Stimulated activated CD8-positive, alpha-beta memory T cell treated with anti-CD3 and anti-CD28 coated beads, Interleukin-12 subunit alpha, Interleukin-12 subunit beta, amount 100 ng/mL, for 4 hours (primary cell): ENCODE data around the gene CAMK2B.

ENCODE experiments used
- DNase-seq: peaks from one replicate; pipeline ENCODE4 v3.0.0-alpha.2; 2020; ENCODE audit warnings: low read depth

The CAMK2B gene

DNA sequence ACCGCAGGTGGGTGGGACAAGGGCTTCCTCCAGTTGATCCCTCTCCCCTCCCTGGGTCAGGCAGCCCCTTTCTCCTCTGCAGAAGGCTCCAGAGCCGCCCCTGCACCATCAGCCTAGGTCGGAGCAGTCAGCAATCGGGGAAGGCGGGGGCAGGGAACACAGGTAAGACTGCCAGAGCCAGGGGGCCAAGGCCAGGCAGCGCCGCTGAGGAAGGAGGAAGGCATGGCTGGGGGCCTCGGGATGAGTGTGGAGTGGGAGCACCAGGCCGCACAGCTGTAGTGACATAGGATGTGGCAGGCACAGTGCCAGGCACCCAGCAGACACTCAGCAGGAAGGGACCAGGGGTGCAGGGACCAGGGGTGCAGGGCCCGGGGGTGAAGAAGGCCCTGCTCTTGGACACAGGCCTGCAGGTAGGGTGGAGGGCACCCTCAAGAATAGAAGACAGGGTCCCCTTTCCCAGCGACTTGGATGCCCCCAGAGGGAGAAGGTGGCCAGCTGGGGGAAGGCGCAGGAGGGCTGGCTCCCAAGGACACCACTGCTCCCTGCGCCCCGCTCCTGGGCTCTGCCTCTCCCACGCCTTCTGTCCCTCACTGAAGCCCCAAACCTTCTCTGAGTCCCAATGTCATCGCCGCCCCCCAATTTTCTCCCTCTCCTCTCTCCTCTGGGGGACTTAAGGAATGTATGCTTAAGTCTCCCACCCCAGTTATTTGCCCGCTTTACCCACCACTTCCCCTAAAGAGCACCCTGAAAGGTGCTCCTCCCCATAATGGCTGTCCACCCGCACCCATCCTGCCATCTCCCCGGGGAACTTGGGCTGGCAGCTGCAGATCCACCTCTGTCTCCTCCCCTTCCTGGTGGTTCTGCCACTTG is 38.5 kb downstream of the CAMK2B start:
- no peak for DNase-seq

DNA sequence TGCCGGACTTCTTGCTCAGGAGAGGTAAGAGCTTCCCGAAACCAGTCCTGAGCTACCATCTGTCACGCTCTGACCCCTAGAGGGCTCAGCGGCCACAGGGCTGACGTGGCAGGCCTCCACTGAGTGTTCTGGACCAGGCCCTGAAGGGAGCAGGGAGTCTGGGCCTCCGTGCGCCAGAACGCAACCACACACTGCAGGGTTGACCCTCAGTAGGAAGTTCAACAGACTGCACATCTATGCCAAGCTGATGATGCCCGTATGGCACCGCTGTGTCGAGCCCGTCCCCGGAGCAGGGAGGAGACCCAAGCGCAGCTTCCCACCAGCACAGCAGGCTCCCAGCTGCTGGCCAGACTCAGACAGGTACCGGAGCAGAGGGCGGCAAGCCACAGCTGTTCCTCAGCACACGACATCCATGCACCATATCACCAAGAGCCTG is 39.2 kb downstream of the CAMK2B start:
- no peak for DNase-seq

DNA sequence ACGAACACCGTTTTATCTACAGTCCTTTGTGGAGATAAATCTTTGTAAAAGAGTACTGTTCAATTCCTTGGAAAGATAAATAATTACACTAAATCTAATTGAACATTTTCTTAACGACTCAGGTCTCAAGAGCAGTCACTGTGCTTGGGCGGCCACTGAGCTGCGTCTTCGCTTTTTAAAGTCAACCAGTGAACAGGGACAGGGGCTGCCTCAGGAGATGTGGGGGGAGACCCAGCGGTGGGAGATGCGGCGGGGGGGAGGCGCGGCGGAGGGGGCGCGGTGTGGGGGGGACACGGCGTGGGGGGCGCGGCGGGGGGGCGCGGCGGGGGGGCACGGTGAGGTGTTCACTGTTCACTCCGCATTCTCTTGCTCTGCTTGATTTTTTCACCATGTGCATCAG is 39.8 kb downstream of the CAMK2B start:
- no peak for DNase-seq

DNA sequence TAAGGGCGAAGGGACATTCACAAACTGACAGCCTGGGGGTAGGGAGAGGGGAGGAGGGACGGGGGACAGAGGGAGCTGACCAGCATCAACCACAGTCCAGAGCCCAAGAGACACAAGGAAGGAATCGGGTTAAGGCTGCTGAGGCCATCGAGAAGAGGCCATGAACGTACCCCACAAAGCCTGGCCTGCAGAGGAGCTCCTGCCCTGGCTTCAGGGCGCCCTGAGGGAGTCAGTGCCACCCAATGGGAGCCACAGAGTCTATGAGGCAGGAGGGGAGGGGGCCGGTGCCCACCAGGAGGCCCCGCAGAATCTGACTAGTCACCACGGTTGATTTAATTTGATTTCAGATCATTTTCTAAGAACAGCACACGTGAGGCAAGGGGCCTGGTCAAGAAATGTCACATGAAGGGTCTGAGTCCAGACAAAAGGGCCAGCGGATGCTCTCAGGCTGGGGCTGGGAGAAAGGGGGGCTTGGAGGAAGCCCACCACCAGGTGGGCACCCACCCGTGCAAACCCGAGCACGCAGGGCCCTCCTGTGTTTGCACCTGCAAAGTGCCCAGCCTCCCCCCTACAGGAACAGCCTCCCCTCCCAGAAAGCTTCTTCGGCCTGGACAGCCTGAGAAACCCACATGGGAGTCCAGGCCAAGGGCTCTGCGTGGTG is 40.4 kb downstream of the CAMK2B start:
- no peak for DNase-seq

DNA sequence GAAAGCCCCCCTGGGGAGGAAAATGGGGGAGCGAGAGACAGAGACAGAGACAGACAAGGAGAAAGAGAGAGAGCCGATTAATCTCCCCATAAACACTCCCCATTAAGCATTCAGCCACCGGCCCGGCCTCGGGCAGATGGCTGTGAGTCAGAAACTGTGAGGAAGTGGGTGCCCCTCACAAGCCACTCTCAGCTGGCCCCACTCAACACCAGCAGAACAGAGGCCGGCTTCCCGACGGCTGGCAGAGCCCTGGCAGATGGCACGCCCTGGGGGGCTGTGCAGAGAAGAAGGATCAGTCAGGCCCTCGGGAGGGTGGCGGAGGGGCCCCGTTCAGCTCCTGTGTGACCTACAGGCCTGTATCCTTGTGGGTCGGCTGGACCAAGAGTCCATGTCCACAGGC is 41.2 kb downstream of the CAMK2B start:
- no peak for DNase-seq

DNA sequence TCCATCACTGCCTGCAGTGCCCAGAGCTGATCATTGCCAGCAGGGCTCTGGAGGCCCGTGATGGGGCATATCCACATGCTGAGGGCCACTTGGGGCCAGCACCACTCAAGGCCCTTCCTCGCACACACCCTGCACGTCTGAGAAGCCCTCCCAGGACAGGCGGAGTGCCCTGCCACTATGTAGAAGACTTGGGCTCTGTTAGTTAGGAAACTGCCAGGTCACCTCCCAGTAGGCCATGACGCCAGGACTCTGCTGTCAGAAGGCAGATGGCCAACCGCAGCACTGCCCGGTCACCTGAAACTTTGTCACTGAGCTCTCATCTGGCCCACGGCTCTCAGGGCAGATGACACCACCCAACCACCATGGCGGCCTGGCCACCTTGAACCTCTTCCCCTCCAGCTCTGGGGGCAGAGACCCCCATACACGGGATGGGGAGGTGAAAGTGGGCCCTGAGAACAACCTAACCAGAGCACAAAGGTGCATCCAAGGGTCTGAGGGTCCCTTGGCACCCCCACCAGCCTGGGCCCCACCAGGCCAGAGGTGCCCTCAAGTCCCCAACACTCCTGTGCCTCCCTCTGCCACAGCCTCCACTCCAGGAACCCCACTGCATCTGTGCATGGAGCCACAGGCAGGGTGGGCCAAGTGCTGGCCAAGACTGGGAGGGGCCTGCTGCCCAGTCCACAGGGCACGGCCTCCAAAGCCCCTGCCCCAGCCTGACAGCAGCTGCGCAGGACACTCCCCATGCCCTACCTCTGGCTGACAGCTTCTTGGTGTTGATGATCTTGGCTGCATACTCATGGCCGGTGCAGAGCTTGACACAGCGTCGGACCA is 41.8 kb downstream of the CAMK2B start:
- no peak for DNase-seq

DNA sequence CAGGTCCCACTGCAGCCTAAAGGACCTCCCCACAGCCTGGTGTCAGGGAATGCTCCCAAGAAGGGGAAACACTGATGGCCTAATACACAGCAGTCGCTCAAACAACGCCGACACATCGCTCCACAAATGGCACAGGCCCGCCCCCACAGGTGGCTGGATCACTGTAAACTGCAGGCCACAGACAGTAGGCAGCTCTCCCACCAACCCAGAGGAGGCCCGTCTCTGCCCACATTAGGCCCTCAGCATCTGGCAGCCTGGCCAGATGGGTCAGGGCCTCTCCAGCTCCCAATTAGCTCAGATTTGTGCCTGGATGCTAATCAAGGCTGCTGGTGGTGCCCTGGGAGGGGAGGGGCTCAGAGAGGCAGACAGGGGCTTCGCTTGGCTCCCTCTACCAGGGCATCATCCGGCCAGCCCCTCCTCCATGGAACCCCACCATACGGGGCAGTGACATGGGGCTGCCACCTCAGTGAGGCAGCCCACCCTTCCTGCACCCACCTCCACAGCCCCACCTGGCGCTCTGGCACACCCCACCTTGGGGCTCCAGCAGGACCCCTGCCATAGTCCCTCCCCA is 42.7 kb downstream of the CAMK2B start:
- DNase-seq: no peak

DNA sequence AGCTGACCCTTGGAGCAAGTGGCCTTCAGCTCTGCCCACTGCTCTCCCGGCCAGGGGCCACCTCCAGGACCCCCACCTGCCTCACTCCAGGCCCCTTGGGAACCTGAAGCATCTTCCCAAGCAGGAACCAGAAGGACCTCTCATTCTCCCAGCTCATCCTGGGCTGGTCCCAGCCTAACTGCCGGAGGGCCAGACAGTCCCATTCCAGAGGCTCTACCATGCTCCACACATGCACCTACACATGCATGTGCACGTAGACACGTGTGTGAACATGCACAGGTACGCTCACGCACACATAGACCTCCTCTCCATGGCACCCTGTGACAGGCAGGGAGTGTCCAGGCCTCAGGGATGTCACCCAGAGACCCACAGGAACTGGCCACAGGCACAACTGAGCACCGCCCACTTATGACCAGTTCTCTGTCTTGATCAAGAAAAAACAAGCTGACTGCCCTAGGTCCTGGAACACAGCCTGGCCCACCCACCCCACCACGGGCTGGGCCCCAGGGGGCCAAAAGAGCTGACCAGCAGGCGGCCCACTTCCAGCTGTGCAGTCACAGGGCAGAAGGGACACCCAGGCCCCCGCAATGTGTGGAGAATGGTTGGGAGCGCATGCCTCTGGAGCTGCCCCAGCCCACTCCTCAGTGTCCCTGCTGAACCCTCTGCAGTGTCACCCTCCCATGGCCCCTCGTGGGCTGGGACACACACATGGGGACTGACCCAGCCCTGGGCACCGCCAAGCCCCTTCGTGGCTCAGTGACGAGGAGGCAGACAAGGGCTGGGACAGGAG is 43.4 kb downstream of the CAMK2B start:
- no peak for DNase-seq

DNA sequence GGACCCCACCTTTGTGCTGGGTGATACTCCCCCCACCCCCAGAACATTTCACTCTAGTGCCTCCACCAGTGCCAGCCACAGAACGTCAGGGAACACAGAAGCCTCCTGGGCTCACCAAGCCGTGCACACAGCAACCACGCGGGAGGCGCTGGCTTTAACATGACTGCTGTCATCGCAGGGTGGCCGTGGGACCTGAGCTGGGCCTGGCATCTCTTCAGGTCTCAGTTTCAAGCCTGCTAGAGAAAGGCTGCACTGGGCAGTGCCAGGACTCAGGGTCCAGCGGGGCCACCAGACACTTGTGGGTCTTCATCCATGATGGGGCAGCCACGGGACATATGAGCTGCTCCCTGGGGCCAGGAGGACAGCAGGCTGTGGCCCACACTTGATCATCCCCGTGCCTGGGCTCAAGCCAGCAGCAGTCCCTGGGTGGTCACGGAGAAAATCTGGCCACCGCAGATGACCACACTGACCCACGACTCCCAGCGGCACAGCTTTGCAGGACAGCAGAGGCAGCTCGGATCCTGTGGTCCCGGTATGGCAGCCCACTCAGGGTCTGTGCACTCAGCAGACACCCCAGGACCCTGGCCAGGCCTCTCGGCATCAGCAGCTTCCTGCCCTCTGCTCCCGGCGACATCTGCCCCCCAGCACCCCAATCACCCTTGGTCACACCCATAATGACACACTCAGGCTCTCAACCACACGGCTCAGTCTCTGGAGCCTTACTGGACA is 44.2 kb downstream of the CAMK2B start:
- DNase-seq: no peak

DNA sequence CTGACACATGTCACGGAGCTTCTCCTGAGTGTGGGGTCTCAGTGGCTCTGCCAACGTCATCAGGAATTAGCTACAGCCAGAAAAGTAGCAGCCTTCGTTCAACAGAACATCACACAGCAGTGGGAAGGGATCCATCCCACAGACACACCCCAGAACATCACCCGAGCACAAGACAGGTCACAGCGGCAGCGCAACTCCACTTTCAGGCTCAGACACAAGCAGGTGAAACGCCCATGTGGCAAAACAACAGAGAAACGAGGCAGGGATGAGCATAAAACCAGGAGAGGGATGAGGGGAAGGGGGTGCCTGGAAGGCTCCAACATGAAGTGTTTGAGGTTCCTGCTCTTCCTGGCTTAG is 44.8 kb downstream of the CAMK2B start:
- DNase-seq: no peak

DNA sequence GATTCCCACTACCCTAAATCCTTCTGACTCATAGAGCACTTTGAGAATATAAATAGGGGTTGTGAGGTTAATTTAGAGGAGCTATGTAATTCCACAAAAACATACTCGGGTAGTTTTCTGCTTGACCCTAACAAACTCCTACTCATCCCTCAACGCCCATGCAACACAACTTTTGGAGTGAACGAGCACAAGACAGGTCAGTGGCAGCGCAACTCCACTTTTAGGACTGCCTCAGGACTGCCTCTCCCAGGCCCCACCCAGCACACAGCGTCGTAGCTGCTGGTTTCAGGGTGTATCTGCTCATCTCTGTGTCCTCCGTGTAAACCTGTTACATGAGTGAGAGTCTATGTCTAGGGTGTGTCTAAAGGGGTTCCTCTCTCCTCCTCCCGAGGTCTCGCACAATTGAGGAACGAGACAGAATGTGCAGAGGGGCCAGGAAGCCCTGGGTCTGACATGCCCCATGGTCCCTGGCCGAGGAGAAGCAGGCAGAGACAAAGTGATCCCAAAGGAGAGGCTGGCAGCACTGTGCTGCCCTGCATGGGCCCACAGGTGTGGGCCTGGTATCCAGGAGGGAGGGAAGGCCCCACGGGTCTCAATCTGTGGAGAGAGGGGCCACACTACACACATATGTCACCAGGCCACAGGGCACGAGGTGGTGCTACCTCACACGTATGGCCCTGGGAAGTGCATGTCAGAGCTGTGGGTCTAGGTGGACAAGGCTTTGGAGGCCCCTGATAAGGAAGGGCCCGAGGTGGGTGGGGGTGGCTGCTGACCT is 45.5 kb downstream of the CAMK2B start:
- DNase-seq: no peak

DNA sequence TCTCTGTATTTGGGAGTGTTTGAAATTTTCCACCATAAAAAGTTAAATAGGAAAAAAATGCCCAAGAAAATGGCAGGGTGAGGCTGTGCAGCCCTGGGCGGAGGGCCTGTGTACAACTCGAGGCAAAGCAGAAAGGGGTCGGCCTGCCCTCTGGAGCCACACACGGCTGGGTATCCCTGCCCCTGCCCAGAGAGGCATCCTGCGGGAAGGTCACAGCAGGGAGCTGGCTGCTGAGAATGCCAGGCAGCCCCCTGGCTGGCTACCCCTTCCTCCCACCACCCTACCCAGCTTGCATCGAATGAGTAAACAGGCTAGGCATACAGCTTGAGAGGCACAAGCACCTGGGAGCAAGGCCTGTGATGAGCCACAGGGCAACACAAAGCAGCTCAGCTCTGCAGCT is 46.1 kb downstream of the CAMK2B start:
- no peak for DNase-seq

DNA sequence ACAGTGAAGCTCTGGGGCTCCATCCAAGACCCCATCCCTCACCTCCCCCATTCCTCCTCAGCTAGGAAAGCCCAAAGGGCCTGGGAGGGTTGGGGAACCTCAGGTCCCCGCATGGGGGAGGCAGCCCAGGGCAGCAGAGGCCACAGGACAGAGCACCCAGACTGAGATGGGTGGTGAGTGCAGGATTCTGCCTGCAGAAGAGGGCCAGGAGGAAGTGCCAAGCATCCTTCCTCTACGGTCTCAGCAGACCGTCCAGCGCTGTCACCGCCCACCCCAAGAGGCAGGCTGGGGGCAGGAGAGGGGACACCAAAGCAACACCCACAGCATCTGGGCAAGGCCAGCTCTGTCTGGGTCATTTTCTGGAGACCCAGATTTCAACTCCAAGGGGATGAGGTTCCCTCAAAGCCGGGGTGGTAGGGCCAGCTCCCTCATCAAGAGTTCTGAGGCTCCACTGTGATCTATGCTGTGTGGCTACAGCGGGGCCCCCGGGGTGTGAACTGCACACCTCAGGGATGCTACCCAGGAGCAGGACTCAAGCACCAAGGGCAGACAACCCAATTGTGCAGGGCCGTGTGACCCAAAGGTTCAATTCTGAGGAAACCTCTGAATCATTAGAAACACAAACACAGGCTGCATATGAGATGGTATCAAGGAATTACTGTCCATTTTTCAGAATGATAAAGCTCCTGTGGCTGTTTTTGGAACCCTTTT is 46.8 kb downstream of the CAMK2B start:
- no peak for DNase-seq

DNA sequence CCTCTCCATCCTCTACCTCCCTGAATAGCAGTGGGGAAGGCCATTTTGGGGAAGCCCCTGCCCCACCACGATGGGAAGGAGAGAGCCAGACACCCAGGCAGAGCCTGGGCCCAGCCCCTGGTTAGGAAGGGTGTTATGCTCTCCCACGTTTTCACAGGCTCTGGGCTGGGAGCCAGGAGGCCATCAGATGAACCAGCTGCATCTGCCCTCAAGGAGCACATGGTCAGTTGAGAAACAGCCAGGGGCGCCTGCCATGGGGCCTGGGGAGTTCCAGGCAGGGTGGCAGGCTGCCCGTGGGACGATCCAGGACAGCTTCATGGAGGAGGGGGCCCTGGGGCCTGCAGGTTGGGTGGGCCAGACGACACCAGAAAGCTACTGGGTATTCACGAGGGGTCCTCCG is 47.5 kb downstream of the CAMK2B start:
- no peak for DNase-seq

DNA sequence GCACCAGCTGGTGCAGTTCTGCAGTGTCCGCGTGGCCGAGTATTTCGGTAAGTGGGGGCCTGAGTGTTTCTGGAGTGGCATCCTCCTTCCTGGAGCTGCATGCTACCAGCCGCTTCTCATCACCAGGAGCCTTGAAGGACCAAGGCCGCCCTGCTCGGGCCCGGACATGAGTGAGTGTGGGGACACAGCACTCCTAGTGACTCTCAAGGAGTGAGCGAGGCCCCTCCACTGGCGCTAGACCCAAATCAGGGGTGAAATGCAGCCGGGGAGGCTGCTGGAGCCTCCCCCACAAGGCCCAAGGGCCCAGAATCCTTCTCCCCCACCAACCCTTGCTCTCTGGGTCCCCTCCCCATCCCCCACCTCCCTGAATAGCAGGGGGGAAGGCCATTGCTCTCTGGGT is 48.0 kb downstream of the CAMK2B start:
- DNase-seq: no peak

DNA sequence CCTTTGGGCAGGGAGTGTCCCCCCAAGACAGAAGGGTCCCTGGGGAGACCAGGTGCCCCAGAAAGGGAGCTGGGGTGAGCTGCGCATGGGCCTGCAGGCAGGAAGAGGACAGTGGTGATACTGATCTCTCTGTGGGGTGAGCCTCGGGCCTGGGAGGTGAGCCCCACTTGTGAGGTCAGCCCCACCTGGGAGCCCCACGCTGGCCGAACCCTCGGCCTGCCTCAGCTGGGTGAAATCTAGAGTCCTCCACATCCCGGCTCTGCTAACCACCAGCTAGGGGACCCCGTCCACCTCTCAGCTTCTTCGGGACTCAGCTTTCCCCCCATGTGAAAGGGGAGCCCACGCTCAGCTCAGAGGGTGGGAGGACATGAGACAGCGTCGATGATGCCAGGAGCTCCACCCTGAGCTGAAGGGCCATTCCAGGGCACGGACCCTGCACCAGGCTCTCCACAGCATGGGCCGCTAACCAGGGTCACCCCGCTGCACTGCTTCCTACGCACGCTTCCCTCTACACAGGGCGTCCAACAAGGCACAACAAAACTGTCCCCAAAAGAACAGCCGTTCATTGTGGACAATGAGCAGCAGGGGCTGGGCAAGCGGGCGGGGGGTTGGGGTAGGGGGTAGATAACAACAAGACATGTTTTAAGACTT is 48.7 kb downstream of the CAMK2B start:
- DNase-seq: no peak

DNA sequence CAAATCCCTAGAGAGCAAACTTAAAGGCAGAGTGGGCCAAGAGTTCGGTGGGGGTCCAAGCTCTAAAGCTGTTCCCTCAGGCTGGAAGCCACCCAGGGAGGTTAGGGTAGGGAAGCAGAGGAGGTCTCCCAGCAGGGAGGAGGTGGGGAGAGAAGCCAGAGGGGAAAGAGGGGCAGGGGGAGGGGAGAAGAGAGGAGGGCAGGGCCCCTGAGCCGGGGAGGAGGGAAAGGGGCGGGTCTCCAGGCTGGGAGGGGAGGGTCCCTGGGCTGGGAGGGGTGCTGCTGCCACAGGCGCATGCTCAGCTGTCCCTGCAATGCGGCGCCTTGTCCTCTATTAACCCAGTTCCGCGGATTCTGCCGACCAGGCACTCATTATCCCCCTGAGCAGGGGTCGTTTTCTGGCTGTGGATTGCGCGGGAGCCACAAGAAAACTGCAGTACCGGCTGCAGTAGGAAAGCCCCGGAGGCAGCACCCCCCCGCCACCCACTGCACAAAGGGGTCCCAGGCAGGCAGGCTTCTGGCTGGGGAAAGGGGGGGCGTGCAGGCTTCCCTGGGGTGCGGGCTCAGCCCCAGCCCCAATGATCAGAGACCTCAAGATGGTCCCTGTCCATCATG is 49.3 kb downstream of the CAMK2B start:
- DNase-seq: no peak

DNA sequence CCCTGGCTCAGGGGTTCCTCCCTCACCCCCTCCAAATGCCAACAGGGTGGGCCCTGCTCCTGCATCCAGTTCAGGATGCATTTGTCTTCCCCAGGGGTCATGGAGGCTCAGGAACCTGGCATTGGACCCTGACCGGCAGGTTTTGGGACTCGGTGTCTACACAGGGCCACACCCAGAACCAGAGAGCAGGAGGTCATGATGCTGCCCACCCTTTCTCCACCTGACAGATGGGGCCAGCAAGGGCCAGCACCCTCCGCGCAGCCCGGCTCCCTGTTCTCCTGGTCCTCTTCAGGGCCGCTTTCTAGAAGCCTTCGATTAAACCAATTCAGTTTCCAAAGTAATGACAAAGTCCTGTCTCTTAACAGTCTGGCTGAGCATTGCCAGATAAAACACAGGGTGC is 50.2 kb downstream of the CAMK2B start:
- no peak for DNase-seq

DNA sequence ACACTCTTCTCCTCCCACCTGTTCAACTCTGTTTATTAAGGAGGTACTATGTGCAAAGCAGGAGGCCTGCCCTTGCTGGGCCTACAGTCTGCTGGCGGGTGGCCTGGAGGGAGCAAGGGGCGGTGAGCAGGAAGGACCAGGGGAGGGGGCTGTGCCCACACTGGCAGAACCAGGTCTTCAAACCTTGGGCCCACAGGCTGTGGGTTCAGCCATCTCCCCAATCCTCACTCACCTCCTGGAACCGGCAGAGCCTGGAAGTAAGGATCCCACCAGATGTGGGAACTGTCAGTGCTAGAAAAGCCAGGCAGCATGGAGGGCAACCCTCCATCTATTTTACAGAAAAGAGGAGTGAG is 50.8 kb downstream of the CAMK2B start:
- DNase-seq: no peak
